IPS-NIHi7 (cell line): ENCODE measurements around the gene CACNA1C.

Experiments used
- DNase-seq: peaks from one replicate; pipeline ENCODE4 v3.0.0; 2012; ENCODE audit warnings: mixed read lengths; ENCODE audit errors: extremely low spot score

Gene CACNA1C

DNA sequence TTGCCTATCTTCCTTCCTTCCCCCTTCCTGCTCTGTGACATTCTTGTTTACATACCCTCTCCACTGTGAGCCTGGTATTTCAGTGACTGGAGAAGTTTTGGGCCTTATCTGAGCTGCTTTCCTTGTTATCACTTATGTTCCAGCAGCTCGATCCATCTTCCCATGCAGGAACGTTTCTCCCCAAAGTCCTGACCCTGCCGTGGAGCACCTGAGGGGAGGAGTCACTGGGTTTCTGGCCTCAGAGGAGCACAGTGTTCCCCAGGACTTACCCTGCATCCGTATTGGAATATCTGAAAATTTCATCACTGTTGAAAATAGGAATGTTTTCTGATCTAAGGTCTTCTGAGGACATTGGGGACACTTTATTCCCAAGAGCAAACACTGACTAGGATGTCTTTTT, 141.8 kb downstream of the CACNA1C start:
- DNase-seq: no peak

- DNase-seq: no peak
Measured at GRCh38 chr12:2195085-2195484, 142.3 kb downstream of the CACNA1C start.

DNA sequence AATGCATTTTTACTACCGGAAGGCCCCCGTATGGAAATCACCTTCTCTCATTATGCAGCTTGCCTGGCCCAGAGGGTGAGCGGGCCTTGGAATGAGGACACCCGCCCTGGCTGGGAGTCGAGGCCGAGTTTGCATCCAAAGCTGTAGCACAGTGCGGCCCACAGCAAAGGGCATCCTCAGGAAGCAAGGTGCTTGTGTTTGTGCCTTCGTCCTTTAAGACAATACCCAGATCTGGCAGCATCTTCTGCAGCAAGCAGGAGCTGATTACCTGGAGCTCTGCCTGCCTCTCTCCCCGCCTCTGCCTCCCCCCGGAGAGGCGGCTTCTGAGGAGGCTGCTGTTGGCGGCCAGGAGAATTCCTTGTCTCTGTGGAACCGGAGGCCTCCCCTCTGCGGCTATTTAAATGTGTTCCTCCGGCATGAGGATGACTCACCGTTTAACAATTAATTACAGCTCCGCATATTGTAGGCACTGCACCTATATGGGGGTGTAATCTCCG, 145.3 kb downstream of the CACNA1C start:
- peak; percentile 80 for DNase-seq

- no peak for DNase-seq
Measured at GRCh38 chr12:2198542-2198941, 145.8 kb downstream of the CACNA1C start.

GRCh38 chr12:2205996-2206395, 153.2 kb downstream of the CACNA1C start:
- DNase-seq: no peak

DNA sequence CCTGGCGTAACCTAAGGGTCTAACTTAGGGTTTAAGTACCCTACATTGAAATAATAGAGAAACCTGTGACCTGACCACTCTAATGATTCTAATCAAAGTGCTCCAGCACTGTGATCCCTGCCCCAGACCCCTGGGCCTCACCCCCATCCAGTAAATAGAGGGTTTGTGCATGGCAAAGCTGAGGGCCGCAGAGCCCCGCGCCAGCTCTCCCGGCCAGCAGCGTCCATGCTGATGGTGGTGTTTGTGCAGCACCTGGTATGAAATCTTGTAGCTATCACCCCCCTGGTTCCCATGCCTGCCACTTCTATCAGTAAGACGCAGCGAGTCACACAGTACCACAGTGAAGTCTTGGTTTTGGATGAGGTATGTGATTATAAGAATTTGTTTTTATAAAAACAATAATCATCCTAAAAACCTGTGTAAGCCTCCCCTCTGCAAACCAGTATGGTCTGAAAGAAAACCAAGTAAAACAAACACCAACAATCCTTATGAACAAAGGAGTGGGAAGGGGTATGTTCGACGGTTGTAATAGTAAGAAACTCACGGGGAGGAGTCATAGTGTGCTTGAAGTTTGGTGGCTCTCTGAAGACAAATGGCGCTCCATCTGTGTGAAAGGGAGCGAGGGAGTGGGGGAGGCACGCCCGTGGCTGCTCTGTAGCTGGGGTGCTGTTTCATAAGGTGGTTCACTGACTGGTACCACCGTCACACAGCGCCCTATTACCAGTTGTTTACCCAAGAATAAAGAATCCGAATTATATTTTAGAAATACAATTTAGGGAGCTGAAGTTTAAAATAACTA, 156.2 kb downstream of the CACNA1C start:
- DNase-seq: no peak

DNA sequence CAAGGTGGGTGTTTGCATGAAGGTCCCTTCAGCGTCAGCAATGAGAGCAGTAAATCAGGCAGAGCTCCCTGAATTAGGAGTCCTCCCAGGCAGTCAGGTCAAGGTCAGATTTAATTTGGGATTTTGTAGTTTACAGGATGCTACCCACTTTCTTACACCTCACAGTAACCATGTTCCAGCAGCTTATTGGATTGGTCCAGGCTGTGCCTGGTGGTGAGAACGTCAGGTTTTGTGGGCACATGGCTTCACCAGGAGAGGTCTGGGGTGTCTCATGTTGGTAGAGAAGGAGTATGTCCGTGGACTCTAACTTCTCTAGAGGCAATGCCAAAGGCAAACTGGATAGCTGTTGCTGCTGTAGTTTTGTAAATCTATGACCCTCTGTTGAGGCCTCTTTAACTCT, 158.3 kb downstream of the CACNA1C start:
- DNase-seq: no peak

DNA sequence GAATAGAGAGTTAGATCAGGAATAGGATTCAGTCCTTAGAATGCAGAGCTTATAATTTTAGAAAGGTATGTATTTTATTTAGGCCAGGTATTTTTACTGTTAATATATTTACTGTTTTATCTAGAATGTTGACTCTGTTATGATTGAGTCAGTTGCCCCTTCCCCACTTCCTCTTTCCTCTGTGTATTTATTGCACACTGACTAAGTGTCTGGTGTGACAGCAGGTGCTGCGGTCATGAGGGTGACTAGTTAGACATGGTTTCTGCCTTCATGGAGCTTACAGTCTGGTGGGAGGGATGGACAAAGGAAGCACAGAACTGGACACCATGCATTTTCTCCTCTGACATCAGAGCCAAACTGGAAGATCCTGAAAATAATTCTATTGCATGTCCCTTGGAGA, 159.8 kb downstream of the CACNA1C start:
- DNase-seq: no peak

DNA sequence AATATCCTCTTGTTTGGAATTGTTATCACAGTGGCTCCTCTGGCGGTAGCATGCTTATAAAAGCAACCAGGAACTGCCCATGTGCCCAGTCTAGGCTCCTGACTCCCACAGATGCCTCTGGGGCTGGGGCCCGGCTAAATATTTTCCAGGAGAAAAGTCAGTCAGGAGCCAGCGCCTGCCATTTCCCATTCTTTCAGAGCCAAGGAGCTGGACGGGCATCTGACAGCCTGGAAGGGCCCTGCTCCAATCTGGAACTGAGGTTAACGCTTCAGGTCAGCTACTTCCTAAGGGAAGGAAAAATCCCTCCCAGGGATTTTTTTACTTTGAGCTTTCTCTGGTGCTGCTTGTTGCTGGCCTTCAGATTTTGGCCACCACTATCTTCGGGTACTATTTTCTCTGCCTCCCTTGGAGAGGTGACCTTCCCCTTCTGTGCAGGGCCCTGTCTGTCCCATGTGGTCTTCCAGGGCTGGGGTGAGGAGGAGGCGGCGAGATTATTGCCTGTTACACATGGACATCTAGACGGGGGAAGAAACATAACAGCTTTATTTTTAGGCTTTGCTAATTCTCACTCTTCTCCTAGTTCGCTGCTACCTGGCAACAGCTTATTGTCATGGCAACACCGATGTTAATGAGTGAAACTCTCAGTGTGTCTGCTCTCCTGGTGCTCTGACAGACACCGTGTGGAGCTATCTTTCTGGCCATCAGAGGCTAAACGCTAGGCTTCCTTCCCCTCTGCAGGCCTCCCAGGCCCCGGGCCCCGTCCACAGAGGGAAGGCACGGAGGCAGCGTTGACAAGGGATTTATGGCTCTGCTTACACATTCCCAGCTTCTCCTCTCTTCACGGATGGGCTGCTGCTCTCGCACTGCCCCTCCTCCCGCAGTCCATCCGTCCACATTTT, 160.4 kb downstream of the CACNA1C start:
- DNase-seq: peak; percentile 64

DNA sequence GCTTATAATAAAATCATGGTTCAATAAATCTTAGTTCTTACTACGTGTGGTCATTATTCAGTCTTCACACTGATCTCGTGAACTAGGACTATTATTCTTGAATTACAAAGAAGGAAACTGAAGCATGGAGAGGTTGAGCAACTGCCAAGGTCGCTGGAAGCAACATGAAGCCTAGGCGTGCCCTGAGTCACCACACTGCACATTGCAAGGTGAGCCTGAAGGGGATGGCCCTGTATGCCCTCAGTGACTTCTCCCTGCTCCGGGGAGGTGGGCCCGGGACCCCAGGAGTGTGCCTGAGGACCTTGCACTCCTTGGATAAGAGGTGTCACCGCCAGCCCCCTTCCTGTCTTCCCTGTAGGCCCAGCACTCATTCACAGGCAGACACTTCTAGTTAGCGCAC, 161.6 kb downstream of the CACNA1C start:
- DNase-seq: no peak

- DNase-seq: no peak
Measured at GRCh38 chr12:2215709-2216560, 163.1 kb downstream of the CACNA1C start.

- no peak for DNase-seq
Measured at GRCh38 chr12:2218706-2219105, 165.9 kb downstream of the CACNA1C start.

DNA sequence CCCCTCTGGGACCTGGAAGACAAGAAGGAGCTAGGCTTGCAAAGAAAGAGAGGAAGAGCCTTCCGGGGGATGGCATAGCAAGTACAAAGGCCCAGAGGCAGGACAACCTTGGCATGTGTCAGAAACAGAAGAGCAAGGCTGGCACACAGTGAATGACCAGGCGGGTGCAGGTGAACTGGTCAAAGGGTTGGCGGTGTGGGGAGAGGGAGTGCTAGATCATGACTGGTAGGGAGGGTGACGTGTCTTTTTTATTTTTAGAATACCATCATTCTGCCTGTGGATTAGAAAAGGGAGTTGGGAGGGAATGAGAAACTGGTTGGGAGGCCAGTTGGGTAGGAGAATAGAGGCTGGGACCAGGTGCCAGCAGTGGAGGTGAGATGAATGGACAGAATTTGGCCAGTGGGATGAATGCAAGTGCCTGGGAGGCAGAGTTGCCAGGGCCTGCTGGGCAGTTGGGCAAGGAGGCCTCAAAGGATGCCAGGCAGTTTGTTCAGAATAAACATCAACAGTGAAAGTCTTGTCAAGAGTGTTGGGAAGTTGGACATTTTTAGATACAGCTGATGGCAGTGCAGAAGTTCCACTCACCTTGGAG, 168.3 kb downstream of the CACNA1C start:
- DNase-seq: no peak

DNA sequence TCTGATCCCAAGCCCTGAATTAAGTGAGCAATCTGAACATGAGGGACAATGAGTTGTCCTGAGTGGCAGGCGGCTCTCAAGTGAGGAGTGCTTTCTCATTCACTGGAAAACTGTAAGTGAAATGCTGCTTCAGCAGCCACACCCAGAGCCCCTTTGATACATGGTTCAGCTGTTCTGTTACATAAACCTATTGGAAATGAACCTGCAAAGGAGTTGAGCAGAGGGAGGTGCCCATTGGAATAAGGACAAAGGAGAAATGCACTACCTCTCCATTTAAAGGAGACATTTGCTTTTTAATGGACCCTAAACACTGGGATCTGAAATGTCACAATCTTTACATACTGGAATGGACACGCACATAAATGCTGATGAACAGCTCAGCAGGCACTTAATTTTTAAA, 169.9 kb downstream of the CACNA1C start:
- no peak for DNase-seq

DNA sequence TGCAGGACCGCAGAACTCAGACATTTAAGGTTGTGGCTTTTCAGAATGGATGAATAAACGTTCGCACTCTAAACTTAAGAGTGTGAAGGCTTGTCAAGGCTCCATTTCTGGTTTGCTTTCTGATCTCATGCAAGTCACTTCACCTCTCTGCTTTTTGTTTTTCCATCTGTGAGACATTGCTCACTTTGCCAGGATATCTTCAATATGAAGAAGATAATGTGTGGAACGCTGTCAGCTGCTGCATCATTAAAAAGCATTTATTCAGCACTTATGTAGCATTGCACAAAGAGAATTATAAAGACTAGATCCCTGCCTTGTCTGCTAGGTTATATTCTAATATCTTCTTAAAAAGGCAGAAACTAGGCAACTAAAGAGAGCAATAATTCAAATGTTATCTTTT, 172.2 kb downstream of the CACNA1C start:
- DNase-seq: no peak

DNA sequence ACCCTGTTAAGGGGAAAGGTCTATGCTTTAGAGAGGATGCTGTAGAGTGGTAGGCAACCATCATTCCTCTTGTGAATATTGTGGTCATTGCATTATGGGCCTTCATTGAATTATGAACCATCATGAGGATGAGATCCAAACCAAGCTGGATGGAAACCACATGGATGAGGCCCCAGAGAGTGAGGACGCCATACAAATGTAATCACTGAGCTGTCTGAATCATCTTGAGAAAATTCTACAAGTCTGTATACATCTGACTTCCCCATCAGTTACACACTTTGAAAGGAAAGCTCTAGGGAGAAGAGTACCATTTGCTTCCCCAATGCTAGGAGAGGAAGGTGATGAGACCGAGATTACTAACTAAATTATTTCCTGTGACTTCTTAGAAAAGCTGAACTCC, 172.9 kb downstream of the CACNA1C start:
- no peak for DNase-seq

DNA sequence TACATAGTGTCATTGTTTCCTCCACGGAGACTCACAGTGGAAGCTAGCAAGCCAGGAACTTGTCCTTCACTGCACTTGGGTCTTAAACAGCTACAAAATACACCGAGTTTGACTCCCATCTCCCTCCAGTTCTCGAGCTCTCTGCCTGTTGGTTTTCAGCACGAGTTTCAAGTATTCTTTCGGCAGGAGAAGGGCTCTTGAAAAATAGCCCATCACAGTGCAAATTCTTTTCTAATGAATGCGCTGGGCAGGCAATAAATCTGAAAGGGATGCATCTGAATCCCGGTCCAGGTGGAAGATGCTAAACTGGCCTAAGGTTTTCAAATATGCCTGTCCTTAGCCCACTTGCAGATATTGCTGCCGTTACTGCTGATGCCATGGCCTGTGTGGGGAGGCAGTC, 173.9 kb downstream of the CACNA1C start:
- DNase-seq: no peak

DNA sequence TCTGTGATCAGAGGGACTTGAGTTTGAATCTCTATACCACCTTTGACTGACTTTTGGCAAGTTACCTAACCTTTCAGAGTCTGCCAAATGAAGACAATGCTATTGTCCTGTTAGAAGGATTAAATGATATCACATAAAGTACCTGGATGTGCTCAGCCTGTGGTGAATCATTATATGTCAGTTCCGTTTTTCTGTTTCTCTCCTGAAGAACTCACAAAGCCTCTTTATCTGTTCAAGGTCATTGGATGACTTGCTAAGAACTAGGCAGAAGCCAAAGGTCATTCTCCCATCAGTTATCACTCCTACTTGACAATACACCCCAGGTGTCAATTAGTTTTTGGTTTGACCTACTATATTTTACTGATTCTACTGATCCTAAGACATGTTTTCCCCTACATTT, 174.6 kb downstream of the CACNA1C start:
- DNase-seq: no peak

DNA sequence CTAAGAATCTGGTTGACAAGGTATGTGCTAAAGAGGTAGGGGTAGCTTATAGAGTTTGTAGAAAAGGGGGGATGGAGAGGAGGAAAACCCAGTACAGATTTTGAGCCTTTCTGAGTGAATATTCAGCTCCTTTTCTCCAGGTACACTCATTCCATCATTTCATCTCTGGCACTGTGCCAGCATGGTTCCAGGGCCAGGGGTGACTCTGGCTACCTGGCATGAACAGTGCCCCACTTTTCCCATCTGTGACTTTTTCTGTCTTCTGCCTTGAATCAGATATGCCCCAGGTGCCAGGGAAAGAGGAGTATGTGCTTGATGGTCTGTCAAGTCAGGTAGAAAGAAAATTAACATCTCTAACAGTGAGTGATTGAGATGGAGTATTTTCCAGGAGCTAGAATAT, 175.7 kb downstream of the CACNA1C start:
- no peak for DNase-seq

DNA sequence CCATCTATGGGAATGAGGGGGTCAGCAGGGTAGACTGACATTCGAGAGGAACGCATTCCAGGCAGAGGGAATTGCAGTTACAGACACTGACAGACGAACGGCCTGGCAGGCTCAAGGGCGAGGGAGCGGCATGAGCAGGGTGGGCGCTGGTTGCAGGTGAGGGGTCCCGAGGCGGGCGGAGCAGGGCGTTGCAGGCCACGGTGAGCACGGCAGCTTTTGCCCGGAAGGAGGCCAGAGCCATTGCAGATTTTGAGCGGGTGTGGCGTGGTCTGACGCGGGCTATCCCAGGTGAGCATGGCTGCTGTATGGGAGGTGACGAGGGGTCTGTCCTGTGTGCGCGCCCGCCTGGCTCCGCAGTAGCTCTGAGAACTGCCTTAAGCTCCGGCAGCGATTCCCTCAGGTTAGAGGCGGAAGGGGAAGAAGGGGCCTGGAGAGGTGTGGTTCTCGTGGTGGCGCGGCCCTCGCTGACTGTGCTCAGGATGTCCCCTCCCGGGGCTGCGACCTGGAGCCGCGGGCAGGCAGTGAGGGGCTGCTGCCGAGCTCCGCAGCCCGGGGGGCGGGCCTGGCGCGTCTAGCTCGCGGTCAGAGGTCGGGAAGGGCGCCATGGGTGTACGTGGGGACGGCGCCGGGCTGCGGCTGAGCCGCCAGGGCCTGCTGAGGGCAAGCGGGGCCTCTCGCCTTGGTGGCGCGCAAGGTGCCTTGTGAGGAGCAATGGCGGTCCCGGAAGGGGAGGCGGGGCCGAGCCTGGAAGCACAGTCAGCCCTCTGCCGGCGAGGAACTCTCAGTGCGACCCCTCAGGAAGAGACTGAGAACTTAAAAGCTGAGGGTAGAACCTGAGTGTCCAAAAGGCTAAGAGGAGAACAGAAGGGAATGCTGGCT, 177.1 kb downstream of the CACNA1C start:
- DNase-seq: peak; percentile 58
